Loucy (cell line): ENCODE data around the gene MYD88.

Source experiments
- EZH2phosphoT487 ChIP-seq: fragments of 200-600 bp; IDR thresholded peaks from 2 replicates; pipeline ENCODE4 v1.6.1; 2018; ENCODE audit warnings: antibody characterized with exemption, mild to moderate bottlenecking, moderate library complexity, borderline replicate concordance
- TF ChIP-seq, protein P1 (sequence below): fragments of 200-600 bp; sonication (generic); conservative IDR thresholded peaks from 2 replicates; pipeline ENCODE4 v1.5.1; 2014; ENCODE audit warnings: mild to moderate bottlenecking, antibody characterized with exemption, low read length

DNA sequence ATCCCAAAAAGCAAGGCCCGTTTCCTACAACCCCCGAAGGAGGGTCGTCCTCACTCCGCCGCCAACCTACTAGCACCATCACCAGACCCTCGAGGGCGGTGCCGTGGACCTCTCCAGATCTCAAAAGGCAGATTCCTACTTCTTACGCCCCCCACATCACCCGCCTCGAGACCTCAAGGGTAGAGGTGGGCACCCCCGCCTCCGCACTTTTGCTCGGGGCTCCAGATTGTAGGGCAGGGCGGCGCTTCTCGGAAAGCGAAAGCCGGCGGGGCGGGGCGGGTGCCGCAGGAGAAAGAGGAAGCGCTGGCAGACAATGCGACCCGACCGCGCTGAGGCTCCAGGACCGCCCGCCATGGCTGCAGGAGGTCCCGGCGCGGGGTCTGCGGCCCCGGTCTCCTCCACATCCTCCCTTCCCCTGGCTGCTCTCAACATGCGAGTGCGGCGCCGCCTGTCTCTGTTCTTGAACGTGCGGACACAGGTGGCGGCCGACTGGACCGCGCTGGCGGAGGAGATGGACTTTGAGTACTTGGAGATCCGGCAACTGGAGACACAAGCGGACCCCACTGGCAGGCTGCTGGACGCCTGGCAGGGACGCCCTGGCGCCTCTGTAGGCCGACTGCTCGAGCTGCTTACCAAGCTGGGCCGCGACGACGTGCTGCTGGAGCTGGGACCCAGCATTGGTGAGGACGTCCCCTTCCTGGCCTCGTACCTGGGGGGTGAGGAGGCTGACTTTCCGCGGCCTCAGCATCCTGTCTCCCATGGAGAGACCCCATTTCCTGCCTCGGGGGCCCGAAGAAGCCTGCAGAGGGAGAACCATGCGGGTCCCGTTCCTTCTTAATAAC is at the start of gene MYD88:
- TF ChIP-seq, protein P1, sequence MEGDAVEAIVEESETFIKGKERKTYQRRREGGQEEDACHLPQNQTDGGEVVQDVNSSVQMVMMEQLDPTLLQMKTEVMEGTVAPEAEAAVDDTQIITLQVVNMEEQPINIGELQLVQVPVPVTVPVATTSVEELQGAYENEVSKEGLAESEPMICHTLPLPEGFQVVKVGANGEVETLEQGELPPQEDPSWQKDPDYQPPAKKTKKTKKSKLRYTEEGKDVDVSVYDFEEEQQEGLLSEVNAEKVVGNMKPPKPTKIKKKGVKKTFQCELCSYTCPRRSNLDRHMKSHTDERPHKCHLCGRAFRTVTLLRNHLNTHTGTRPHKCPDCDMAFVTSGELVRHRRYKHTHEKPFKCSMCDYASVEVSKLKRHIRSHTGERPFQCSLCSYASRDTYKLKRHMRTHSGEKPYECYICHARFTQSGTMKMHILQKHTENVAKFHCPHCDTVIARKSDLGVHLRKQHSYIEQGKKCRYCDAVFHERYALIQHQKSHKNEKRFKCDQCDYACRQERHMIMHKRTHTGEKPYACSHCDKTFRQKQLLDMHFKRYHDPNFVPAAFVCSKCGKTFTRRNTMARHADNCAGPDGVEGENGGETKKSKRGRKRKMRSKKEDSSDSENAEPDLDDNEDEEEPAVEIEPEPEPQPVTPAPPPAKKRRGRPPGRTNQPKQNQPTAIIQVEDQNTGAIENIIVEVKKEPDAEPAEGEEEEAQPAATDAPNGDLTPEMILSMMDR = no peak
- TF ChIP-seq EZH2phosphoT487 = no peak
